Keratinocyte (primary cell): ENCODE data around the gene ATP5F1E. TPM values are rescaled to one million over a fixed set of nuclear protein-coding genes. Genes with fewer than 3 reads are reported as not detected.
A peak's percentile ranks its signal among the peaks of the same experiment; 100 is the strongest.

Source experiments
- DNase-seq: peaks from one replicate; pipeline ENCODE4 v3.0.0-alpha.2; 2011; ENCODE audit warnings: low read depth, missing footprints, low spot score
- FAIRE-seq: peaks from 2 replicates; lab custom pipeline; 2011; peaks lifted over from hg19 to GRCh38; lab: Jason Lieb, UNC
- H2AFZ ChIP-seq: 2 replicates; pipeline ENCODE4 v1.6.0; 2012; ENCODE audit warnings: low read length, control low read depth, inconsistent platforms; ENCODE audit not compliant: control insufficient read depth
- H3K27ac ChIP-seq: 2 replicates; pipeline ENCODE4 v1.5.1; 2011; ENCODE audit warnings: low read length; ENCODE audit not compliant: control insufficient read depth, insufficient read depth
- H3K27me3 ChIP-seq: 3 replicates; pipeline ENCODE4 v1.6.0; 2011; ENCODE audit warnings: low read length; ENCODE audit not compliant: control insufficient read depth, insufficient read depth; ENCODE audit errors: extremely low read depth
- H3K36me3 ChIP-seq, 2 experiments: 2 replicates in 1 of 2; 3 replicates in 1 of 2; pipeline ENCODE4 v1.5.1; 2011; ENCODE audit warnings: low read length in 2 of 2, mild to moderate bottlenecking in 1 of 2; ENCODE audit not compliant: control insufficient read depth in 2 of 2, insufficient read depth in 2 of 2; ENCODE audit errors: extremely low read depth in 1 of 2
- H3K4me1 ChIP-seq: 3 replicates; pipeline ENCODE4 v1.5.1; 2011; ENCODE audit warnings: low read length; ENCODE audit not compliant: control insufficient read depth, insufficient read depth; ENCODE audit errors: extremely low read depth
- H3K4me2 ChIP-seq: 3 replicates; pipeline ENCODE4 v1.6.0; 2011; ENCODE audit warnings: low read depth, low read length; ENCODE audit not compliant: control insufficient read depth, insufficient read depth; ENCODE audit errors: extremely low read depth
- H3K4me3 ChIP-seq, 3 experiments: fragments of 200-600 bp in 1 of 3; sonication (generic) in 1 of 3; 2 replicates in 2 of 3; 3 replicates in 1 of 3; pipeline ENCODE4 v1.5.1; 2011 to 2016; ENCODE audit warnings: low read length in 3 of 3, mild to moderate bottlenecking in 3 of 3, control low read depth in 2 of 3, inconsistent platforms in 1 of 3, low read depth in 1 of 3, mixed read lengths in 1 of 3, mixed run types in 1 of 3, moderate library complexity in 1 of 3; ENCODE audit not compliant: control insufficient read depth in 2 of 3, insufficient read depth in 2 of 3; ENCODE audit errors: extremely low read depth in 1 of 3
- H3K79me2 ChIP-seq: 2 replicates; pipeline ENCODE4 v1.6.0; 2012; ENCODE audit warnings: low read length; ENCODE audit not compliant: control insufficient read depth, insufficient read depth
- H3K9ac ChIP-seq: 3 replicates; pipeline ENCODE4 v1.6.0; 2011; ENCODE audit warnings: low read length; ENCODE audit not compliant: control insufficient read depth, insufficient read depth; ENCODE audit errors: extremely low read depth
- H3K9me1 ChIP-seq: 3 replicates; pipeline ENCODE4 v1.6.0; 2011; ENCODE audit warnings: low read length; ENCODE audit not compliant: control insufficient read depth, insufficient read depth; ENCODE audit errors: extremely low read depth
- H3K9me3 ChIP-seq: 2 replicates; pipeline ENCODE4 v1.5.1; 2012; ENCODE audit warnings: low read depth, low read length; ENCODE audit not compliant: control insufficient read depth
- H4K20me1 ChIP-seq: 3 replicates; pipeline ENCODE4 v1.6.0; 2011; ENCODE audit warnings: low read length; ENCODE audit not compliant: control insufficient read depth, insufficient read depth; ENCODE audit errors: extremely low read depth
- CTCF ChIP-seq, 3 experiments: IDR thresholded peaks in 1 of 3; conservative IDR thresholded peaks in 1 of 3; optimal IDR thresholded peaks in 1 of 3; 2 replicates in 2 of 3; 3 replicates in 1 of 3; pipeline versions ENCODE3 to v1.5.1; 2011; ENCODE audit warnings: low read length in 3 of 3, mild to moderate bottlenecking in 3 of 3, moderate library complexity in 2 of 3, control low read depth in 1 of 3, inconsistent platforms in 1 of 3; ENCODE audit not compliant: insufficient read depth in 2 of 3; ENCODE audit errors: extremely low read depth in 1 of 3
- EZH2 ChIP-seq: IDR thresholded peaks from one replicate; pipeline ENCODE4 v1.6.1; 2012; ENCODE audit warnings: inconsistent platforms, mild to moderate bottlenecking, low read length, moderate library complexity
- dilution Hi-C: fragments of 300-500 bp; cut with MboI; formaldehyde crosslinking; loops from one replicate; pipeline ENCODE4 v1.7.0; 2020; ENCODE audit warnings: low sequenced_read_pairs; ENCODE audit not compliant: extremely low pct_ligation_motif_present
- polyA plus RNA-seq, 5 experiments: library from polyadenylated mRNA; depleted of rRNA in 3 of 5; stranded (reverse) in 3 of 5; stranded (forward) in 1 of 5; unstranded in 1 of 5; fragments of >200 nt; gene quantifications; 1 replicate in 1 of 5; 2 replicates in 3 of 5; 3 replicates in 1 of 5; pipeline versions ENCODE4 v1.2.1 to v1.2.3, GENCODE V29; 2011 to 2012; ENCODE audit warnings: missing spikeins in 2 of 5, low read depth in 1 of 5, low replicate concordance in 1 of 5

The ATP5F1E gene
- polyA plus RNA-seq, 1 donor (not counting 4 experiments of a cell fraction or from before 2014, with no cell fraction given) = 99.7 TPM

DNA sequence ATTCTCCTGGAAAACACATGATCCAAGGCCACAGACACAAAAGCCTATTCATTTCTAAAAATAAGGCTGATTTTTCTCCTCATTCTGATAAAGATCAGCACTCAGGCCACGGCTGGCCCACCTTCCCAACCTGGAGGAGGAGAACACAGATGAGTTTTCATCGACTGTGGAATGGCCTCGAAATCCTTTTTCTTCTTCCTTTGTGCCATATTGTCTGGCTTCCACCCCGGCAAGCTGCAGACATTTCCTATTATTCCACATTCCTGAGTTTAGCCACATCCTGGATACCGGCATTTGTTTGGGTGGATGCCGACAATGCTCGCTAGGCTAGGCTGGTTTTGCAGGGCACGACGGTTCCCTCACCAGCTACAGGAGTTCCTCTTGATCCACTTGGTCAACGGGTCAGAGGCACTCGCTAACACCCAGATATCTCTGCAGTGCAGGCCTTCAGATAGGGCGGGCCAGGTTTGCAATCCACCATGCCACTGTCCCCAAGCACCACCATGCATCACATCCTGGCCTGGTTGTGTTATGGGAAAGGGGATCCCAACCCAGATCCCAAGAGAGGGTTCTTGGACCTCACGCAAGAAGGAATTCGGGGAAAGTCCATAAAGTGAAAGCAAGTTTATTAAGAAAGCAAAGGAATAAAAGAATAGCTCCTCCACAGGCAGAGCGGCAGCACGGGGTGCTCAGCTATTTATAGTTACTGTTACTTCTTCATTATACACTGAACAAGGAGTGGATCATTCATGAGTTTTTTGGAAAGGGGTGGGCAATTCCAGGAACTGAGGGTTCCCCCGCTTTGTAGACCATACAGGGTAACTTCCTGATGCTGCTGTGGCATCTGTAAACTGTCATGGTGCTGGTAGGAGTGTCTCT is 20.9 kb downstream of the ATP5F1E start:
- peaks cover 5% of the 10 kb centered on the region for H3K79me2 ChIP-seq
- H3K4me1 ChIP-seq = peaks cover 26% of the 10 kb centered on the region
- H3K4me2 ChIP-seq = peak overlapping the region; percentile 81
- FAIRE-seq (peak; percentile 71), DNase-seq (no peak)
- no peak for TF ChIP-seq EZH2
- TF ChIP-seq CTCF (optimal IDR thresholded peaks at IDR 0.05 in 1 of 3, IDR thresholded peaks at IDR 0.05 in 1 of 3, conservative IDR thresholded peaks at IDR 0.05 in 1 of 3; ENCODE audit: extremely low read depth in 1 of 3, insufficient read depth in 2 of 3, low read length in 3 of 3) = no peak
- dilution Hi-C loops = no loop called here
- H3K9me3 ChIP-seq = no peaks in the 10 kb centered on the region
- H4K20me1 ChIP-seq = no peaks in the 10 kb centered on the region
- no peaks in the 10 kb centered on the region for H3K27me3 ChIP-seq
- no peaks in the 10 kb centered on the region for H3K9me1 ChIP-seq
- no peaks in the 10 kb centered on the region for H3K36me3 ChIP-seq
- peak overlapping the region in 1 of 3 experiments; percentile 39 for H3K4me3 ChIP-seq
- H2AFZ ChIP-seq = peak overlapping the region; percentile 76
- peak overlapping the region; percentile 81 for H3K27ac ChIP-seq
- peak overlapping the region; percentile 3 for H3K9ac ChIP-seq

DNA sequence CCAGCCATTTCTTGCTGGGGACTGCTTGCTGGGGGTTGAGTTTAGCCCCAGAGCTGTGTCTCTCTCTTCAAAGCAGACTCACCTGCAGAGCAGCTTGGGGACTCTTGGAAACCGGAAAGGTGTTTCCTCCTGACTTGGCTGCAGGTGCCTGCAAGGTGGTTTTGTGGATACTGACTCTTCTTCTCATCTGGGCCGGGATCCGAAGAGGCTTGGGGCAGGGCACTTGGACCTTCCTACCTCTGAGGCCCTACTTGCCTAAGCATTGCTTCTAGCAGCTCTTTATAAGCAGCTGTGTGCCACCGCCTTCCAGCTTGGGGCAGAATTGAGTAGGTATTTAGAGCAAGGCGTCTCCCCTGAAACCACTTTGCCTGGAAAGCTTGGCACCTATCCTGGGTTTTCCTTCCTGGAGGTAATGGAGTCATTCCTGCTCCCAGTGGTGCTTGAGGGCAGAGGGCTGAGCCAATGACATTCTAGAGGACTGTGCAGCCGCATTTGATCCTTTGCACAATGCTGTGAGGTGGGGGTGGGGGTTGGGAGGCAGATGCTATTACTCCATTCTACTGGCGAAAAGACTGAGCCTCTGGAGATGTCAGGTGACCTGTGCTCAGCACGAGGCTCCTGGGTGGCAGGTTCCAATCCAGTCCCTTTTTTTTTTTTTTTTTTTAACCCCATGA is 21.7 kb downstream of the ATP5F1E start:
- Histone ChIP-seq H3K9me3 (no peaks in the 10 kb centered on the region), H3K9me1 (no peaks in the 10 kb centered on the region), H3K4me3 (peak overlapping the region in 1 of 3 experiments; percentile 39), H3K27ac (peak overlapping the region; percentile 81), H3K4me1 (peaks cover 32% of the 10 kb centered on the region), H2AFZ (no peak overlapping the region), H3K9ac (no peak overlapping the region), H4K20me1 (no peaks in the 10 kb centered on the region), H3K4me2 (peak overlapping the region; percentile 81), H3K79me2 (peaks cover 11% of the 10 kb centered on the region), H3K27me3 (no peaks in the 10 kb centered on the region), H3K36me3 (no peaks in the 10 kb centered on the region)
- dilution Hi-C loops = no loop called here
- TF ChIP-seq EZH2 (no peak), CTCF (optimal IDR thresholded peaks at IDR 0.05 in 1 of 3, IDR thresholded peaks at IDR 0.05 in 1 of 3, conservative IDR thresholded peaks at IDR 0.05 in 1 of 3; ENCODE audit: extremely low read depth in 1 of 3, insufficient read depth in 2 of 3, low read length in 3 of 3) (peak in 1 of 3 experiments; percentile 15)
- peak; percentile 44 for FAIRE-seq
- peak; percentile 45 for DNase-seq
